Cardiac muscle cell (in vitro differentiated cells and primary cell): Measurements from ENCODE around the gene C2CD3. TPM values are rescaled to one million over a fixed set of nuclear protein-coding genes. Genes with fewer than 3 reads are reported as not detected.

Source experiments
- DNase-seq, 2 donors: peaks; one replicate each; pipeline versions ENCODE4 v3.0.0 to v3.0.0-alpha.2; 2010 to 2017; ENCODE audit warnings: low read depth in 1 of 2, low spot score in 1 of 2
- H3K27ac ChIP-seq: fragments of 200-600 bp; sonication (generic); 2 replicates; pipeline ENCODE4 v1.5.1; 2016
- H3K27me3 ChIP-seq: fragments of 200-600 bp; sonication (generic); 2 replicates; pipeline ENCODE4 v1.6.0; 2016; ENCODE audit warnings: control low read depth
- H3K36me3 ChIP-seq: fragments of 200-600 bp; sonication (generic); 2 replicates; pipeline ENCODE4 v1.5.1; 2016; ENCODE audit warnings: control low read depth
- H3K4me1 ChIP-seq: fragments of 200-600 bp; sonication (generic); 2 replicates; pipeline ENCODE4 v1.8.1; 2017; ENCODE audit warnings: low read depth, mild to moderate bottlenecking, mixed run types
- H3K4me3 ChIP-seq: fragments of 200-600 bp; sonication (generic); 2 replicates; pipeline ENCODE4 v1.5.1; 2016; ENCODE audit warnings: mild to moderate bottlenecking
- H3K9me3 ChIP-seq: fragments of 200-600 bp; sonication (generic); 2 replicates; pipeline ENCODE4 v1.5.1; 2017; ENCODE audit warnings: low read depth, mild to moderate bottlenecking, control low read depth
- polyA plus RNA-seq: library from polyadenylated mRNA; unstranded; fragments of >200 nt; fragmentation: Nextera tagmentation; extraction: Ambion mirVana; gene quantifications from 2 replicates; pipeline ENCODE4 v1.2.1, GENCODE V29; 2016
- total RNA-seq: library from RNA; depleted of rRNA; stranded (reverse); fragments of >200 nt; gene quantifications from 2 replicates; pipeline ENCODE4 v1.2.3, GENCODE V29; 2016
- TF ChIP-seq, protein P1 (sequence below): IDR thresholded peaks from 2 replicates; pipeline ENCODE4 v1.5.1; 2012; ENCODE audit warnings: low read depth, mild to moderate bottlenecking, low read length

C2CD3 gene
- total and polyA plus RNA-seq, 2 experiments from 2014 or later = 10.2 to 13.3 TPM

GRCh38 chr11:74001822-74002286 lies 168.9 kb downstream of the C2CD3 start:
- no peak overlapping the region for H3K4me3 ChIP-seq
- DNase-seq = no peak
- H3K27me3 ChIP-seq = no peaks in the 10 kb centered on the region
- TF ChIP-seq, protein P1, sequence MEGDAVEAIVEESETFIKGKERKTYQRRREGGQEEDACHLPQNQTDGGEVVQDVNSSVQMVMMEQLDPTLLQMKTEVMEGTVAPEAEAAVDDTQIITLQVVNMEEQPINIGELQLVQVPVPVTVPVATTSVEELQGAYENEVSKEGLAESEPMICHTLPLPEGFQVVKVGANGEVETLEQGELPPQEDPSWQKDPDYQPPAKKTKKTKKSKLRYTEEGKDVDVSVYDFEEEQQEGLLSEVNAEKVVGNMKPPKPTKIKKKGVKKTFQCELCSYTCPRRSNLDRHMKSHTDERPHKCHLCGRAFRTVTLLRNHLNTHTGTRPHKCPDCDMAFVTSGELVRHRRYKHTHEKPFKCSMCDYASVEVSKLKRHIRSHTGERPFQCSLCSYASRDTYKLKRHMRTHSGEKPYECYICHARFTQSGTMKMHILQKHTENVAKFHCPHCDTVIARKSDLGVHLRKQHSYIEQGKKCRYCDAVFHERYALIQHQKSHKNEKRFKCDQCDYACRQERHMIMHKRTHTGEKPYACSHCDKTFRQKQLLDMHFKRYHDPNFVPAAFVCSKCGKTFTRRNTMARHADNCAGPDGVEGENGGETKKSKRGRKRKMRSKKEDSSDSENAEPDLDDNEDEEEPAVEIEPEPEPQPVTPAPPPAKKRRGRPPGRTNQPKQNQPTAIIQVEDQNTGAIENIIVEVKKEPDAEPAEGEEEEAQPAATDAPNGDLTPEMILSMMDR = no peak
- H3K9me3 ChIP-seq = no peaks in the 10 kb centered on the region
- peaks cover 4% of the 10 kb centered on the region for H3K36me3 ChIP-seq
- H3K27ac ChIP-seq = no peak overlapping the region
- no peaks in the 10 kb centered on the region for H3K4me1 ChIP-seq

DNA sequence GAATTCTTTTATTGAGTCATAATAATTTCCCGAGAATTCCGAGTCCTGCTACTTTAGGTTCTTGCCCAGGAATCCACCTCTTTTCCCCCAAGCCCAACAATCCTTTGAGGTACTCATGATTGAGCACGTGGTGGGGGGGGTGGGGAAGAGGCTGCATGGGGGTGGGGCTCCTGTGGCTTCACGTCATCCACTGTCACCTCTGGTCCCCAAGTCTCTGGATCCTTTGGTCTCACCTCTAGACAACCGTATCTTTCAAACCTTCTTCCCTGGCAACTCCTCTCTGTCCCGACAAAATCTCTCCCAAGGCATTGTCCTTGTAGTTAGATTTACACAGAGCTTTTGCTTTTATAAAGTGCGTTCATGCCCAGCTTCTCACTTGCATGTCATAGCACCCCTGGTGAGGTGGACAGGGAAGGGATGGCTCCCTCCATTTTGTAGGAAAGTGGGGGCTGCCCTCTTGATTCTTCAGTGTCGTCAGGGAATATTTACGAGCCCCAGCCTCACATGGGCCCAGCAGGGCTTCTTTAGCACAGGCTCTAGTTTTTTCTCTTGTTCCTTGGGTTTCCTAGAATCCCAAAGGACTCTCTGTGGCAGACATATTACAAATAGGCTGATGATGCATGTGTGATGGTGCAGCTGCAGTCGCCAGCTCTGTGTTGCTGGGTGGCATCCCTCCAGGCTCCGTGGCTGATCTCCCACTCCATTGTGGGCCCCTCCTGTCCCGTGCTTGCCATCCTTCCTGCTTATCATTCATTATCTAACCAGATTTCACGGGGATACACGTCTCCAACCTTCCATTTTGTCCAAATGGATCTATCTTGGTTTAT lies 170.3 kb downstream of the C2CD3 start:
- H3K36me3 ChIP-seq = peaks cover 4% of the 10 kb centered on the region
- TF ChIP-seq, protein P1 = no peak
- no peaks in the 10 kb centered on the region for H3K27me3 ChIP-seq
- H3K9me3 ChIP-seq = no peaks in the 10 kb centered on the region
- DNase-seq = no peak
- no peak overlapping the region for H3K4me3 ChIP-seq
- H3K4me1 ChIP-seq = no peaks in the 10 kb centered on the region
- no peak overlapping the region for H3K27ac ChIP-seq

- no peak for DNase-seq
- Histone ChIP-seq H3K9me3 (no peaks in the 10 kb centered on the region), H3K27me3 (no peaks in the 10 kb centered on the region), H3K4me1 (no peaks in the 10 kb centered on the region), H3K36me3 (peaks cover 4% of the 10 kb centered on the region), H3K4me3 (no peak overlapping the region), H3K27ac (no peak overlapping the region)
- TF ChIP-seq, protein P1 = no peak
Observed at GRCh38 chr11:73999581-74000306, 171.1 kb downstream of the C2CD3 start.

DNA sequence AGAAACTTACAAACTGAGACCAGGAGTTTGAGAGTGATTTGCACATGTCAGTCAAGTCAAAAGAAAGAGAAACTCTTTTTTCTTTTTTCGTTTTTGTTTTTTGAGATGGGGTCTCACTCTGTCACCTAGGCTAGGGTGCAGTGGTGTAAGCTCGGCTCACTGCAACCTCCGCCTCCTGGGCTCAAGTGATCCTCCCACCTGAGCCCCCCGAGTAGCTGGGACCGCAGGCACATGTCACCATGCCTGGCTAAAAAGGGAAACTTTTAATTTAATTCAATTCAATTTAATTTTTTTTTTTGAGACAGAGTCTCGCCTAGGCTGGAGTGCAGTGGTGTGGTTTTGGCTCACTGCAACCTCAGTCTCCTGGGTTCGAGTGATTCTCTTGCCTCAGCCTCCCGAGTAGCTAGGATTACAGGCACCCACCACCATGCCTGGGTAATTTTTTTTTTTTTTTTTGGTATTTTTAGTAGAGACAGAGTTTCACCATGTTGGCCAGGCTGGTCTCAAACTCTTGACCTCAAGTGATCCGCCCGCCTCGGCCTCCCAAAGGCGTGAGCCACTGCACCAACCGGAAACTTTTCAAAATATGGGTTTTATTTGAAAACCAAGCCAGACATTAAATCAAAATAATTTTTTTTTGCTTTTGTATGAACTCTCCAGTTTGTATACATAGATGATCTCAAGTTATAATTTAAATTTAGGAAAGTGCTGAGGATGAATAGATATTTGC lies 171.8 kb downstream of the C2CD3 start:
- DNase-seq = no peak
- Histone ChIP-seq H3K4me3 (no peak overlapping the region), H3K4me1 (no peaks in the 10 kb centered on the region), H3K9me3 (no peaks in the 10 kb centered on the region), H3K36me3 (peaks cover 4% of the 10 kb centered on the region), H3K27ac (no peak overlapping the region), H3K27me3 (no peaks in the 10 kb centered on the region)
- TF ChIP-seq, protein P1 = no peak

DNA sequence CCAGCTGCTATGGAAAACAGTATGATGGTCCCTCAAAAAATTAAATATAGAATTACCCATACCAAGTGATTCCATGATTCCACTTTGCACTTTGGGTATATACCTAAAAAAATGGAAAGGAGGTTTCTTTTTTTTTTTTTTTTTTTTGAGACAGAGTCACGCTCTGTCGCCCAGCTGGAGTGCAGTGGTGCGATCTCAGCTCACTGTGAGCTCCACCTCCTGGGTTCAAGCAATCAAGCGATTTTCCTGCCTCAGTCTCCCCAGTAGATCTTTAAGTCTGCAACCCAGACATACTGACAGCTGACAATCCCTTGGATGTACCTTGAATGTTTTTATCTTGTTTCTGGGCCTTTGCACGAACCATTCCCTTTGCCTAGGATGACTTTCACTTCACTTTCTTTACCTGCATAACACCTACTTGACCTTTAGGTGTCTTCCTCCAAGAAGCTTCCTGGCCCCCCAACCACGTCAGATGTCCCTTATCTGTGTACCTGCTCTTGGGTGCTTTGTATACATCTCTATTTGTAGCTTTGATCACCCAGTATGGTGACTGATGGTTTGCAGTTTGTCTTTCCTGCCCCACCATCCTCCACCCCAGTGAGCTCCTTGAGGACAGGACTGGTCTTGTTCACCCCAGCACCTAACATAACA lies 173.6 kb downstream of the C2CD3 start:
- no peaks in the 10 kb centered on the region for H3K4me1 ChIP-seq
- no peak overlapping the region for H3K27ac ChIP-seq
- TF ChIP-seq, protein P1 = no peak
- H3K36me3 ChIP-seq = no peaks in the 10 kb centered on the region
- no peak for DNase-seq
- no peaks in the 10 kb centered on the region for H3K27me3 ChIP-seq
- no peaks in the 10 kb centered on the region for H3K9me3 ChIP-seq
- H3K4me3 ChIP-seq = no peak overlapping the region
